Activated CD8-positive, alpha-beta memory T cell treated with anti-CD3 and anti-CD28 coated beads, Interleukin-2, amount 10 ng/mL, durations not matched to agents 7 days and 5 days (primary cell): Measurements from ENCODE around the gene CD47. TPM values are rescaled to one million over a fixed set of nuclear protein-coding genes. Genes with fewer than 3 reads are reported as not detected.

Experiments
- ATAC-seq: fragments of 150-1000 bp; cut with Tn5 transposase; one replicate; pipeline ENCODE4 v1.10.0; 2021; ENCODE audit warnings: moderate library complexity
- CTCF ChIA-PET: fragments of 350-600 bp; sonication (Branson Sonifier 250); formaldehyde crosslinking; loops from one replicate; lab custom pipeline; 2021; ENCODE audit warnings: antibody characterized with exemption; lab: Charles Lee
- DNase-seq: peaks from one replicate; pipeline ENCODE4 v3.0.0-alpha.2; 2020
- H3K27ac Mint-ChIP-seq: one replicate; pipeline ENCODE4 v1.8.0; 2021; ENCODE audit warnings: mild to moderate bottlenecking, mixed read lengths
- H3K27me3 Mint-ChIP-seq: one replicate; pipeline ENCODE4 v1.8.0; 2021; ENCODE audit warnings: mixed read lengths
- H3K36me3 Mint-ChIP-seq: one replicate; pipeline ENCODE4 v1.8.0; 2021; ENCODE audit warnings: mild to moderate bottlenecking, mixed read lengths
- H3K4me1 Mint-ChIP-seq: one replicate; pipeline ENCODE4 v1.8.0; 2021; ENCODE audit warnings: mixed read lengths
- H3K4me3 Mint-ChIP-seq: one replicate; pipeline ENCODE4 v1.8.0; 2021; ENCODE audit warnings: mild to moderate bottlenecking, moderate library complexity, mixed read lengths
- H3K9me3 Mint-ChIP-seq: one replicate; pipeline ENCODE4 v1.8.0; 2022; ENCODE audit warnings: low read depth, mixed read lengths
- total RNA-seq, 2 experiments: library from RNA; stranded (reverse); gene quantifications; one replicate each; pipeline ENCODE4 v1.2.3, GENCODE V29; 2021

The CD47 gene
- total RNA-seq, 2 experiments from 2014 or later, result 111 to 133 TPM

- no peak overlapping the region for H3K27ac Mint-ChIP-seq
These were observed 42.8 kb downstream of the CD47 start for GRCh38 chr3:108047987-108048386.

GRCh38 chr3:108046247-108046646, 44.6 kb downstream of the CD47 start:
- Mint-ChIP-seq H3K4me3 (no peak overlapping the region), H3K36me3 (peaks cover 53% of the 10 kb centered on the region), H3K9me3 (no peaks in the 10 kb centered on the region), H3K27me3 (no peaks in the 10 kb centered on the region), H3K4me1 (peaks cover 16% of the 10 kb centered on the region), H3K27ac (no peak overlapping the region)
- CTCF ChIA-PET, result no interaction called here
- no peak for DNase-seq
- ATAC-seq, result no peak

More at GRCh38 chr3:108047987-108048386, 42.8 kb downstream of the CD47 start:
- ATAC-seq (no peak), DNase-seq (no peak)
- peaks cover 20% of the 10 kb centered on the region for H3K4me1 Mint-ChIP-seq
- H3K4me3 Mint-ChIP-seq, result no peak overlapping the region
- peaks cover 58% of the 10 kb centered on the region for H3K36me3 Mint-ChIP-seq
- no peaks in the 10 kb centered on the region for H3K27me3 Mint-ChIP-seq
- no peaks in the 10 kb centered on the region for H3K9me3 Mint-ChIP-seq
- CTCF ChIA-PET, result interaction anchor here (0.7 kb wide), 1 partner anchor 372 kb away, joined by 3 read pairs; no protein-coding TSS in a partner anchor

- Mint-ChIP-seq H3K27ac (no peak overlapping the region), H3K4me1 (peaks cover 16% of the 10 kb centered on the region), H3K36me3 (peaks cover 48% of the 10 kb centered on the region), H3K27me3 (no peaks in the 10 kb centered on the region), H3K4me3 (no peak overlapping the region), H3K9me3 (no peaks in the 10 kb centered on the region)
- no peak for ATAC-seq
- DNase-seq, result no peak
- CTCF ChIA-PET, result interaction anchor here (1.0 to 2.3 kb wide), 2 partner anchors 45 to 117 kb away, joined by 3 to 9 read pairs; no protein-coding TSS in a partner anchor
These were observed 46.1 kb downstream of the CD47 start for GRCh38 chr3:108044699-108045098.

GRCh38 chr3:108042300-108042699, 48.5 kb downstream of the CD47 start:
- Mint-ChIP-seq H3K9me3 (no peaks in the 10 kb centered on the region), H3K27me3 (no peaks in the 10 kb centered on the region), H3K4me1 (peaks cover 5% of the 10 kb centered on the region), H3K36me3 (peaks cover 37% of the 10 kb centered on the region), H3K27ac (no peak overlapping the region), H3K4me3 (no peak overlapping the region)
- DNase-seq, result no peak
- no peak for ATAC-seq
- CTCF ChIA-PET, result interaction anchor here (1.6 kb wide), 1 partner anchor 12 kb away, joined by 4 read pairs; no protein-coding TSS in a partner anchor

GRCh38 chr3:108041253-108041652, 49.6 kb downstream of the CD47 start:
- Mint-ChIP-seq H3K4me3 (no peak overlapping the region), H3K27ac (no peak overlapping the region), H3K27me3 (no peaks in the 10 kb centered on the region), H3K9me3 (no peaks in the 10 kb centered on the region), H3K4me1 (peaks cover 7% of the 10 kb centered on the region), H3K36me3 (peaks cover 29% of the 10 kb centered on the region)
- ATAC-seq (no peak), DNase-seq (no peak)
- CTCF ChIA-PET, result interaction anchor here (0.8 to 1.1 kb wide), 3 partner anchors 10 to 438 kb away, joined by 3 read pairs; no protein-coding TSS in a partner anchor

- no peak for ATAC-seq
- Mint-ChIP-seq H3K27me3 (no peaks in the 10 kb centered on the region), H3K4me1 (peaks cover 9% of the 10 kb centered on the region), H3K9me3 (no peaks in the 10 kb centered on the region), H3K27ac (no peak overlapping the region), H3K36me3 (peaks cover 32% of the 10 kb centered on the region), H3K4me3 (no peak overlapping the region)
- no peak for DNase-seq
- CTCF ChIA-PET, result no interaction called here
These were observed 53.1 kb downstream of the CD47 start for GRCh38 chr3:108037770-108038169.

- CTCF ChIA-PET, result no interaction called here
- Mint-ChIP-seq H3K27me3 (no peaks in the 10 kb centered on the region), H3K4me3 (no peak overlapping the region), H3K27ac (no peak overlapping the region), H3K9me3 (no peaks in the 10 kb centered on the region), H3K4me1 (peaks cover 9% of the 10 kb centered on the region), H3K36me3 (peaks cover 27% of the 10 kb centered on the region)
- DNase-seq (no peak), ATAC-seq (no peak)
These were observed 53.7 kb downstream of the CD47 start for GRCh38 chr3:108036984-108037741.

GRCh38 chr3:108036401-108036800, 54.4 kb downstream of the CD47 start:
- Mint-ChIP-seq H3K36me3 (peaks cover 28% of the 10 kb centered on the region), H3K4me3 (no peak overlapping the region), H3K27me3 (no peaks in the 10 kb centered on the region), H3K4me1 (peaks cover 9% of the 10 kb centered on the region), H3K27ac (no peak overlapping the region), H3K9me3 (no peaks in the 10 kb centered on the region)
- CTCF ChIA-PET, result interaction anchor here (0.6 kb wide), 1 partner anchor 187 kb away, joined by 3 read pairs; no protein-coding TSS in a partner anchor
- ATAC-seq (no peak), DNase-seq (no peak)

GRCh38 chr3:108035751-108036150, 55.1 kb downstream of the CD47 start:
- ATAC-seq (no peak), DNase-seq (no peak)
- Mint-ChIP-seq H3K9me3 (no peaks in the 10 kb centered on the region), H3K4me3 (no peak overlapping the region), H3K27me3 (no peaks in the 10 kb centered on the region), H3K27ac (no peak overlapping the region), H3K4me1 (peaks cover 9% of the 10 kb centered on the region), H3K36me3 (peaks cover 33% of the 10 kb centered on the region)
- CTCF ChIA-PET, result no interaction called here

- CTCF ChIA-PET, result no interaction called here
- peaks cover 5% of the 10 kb centered on the region for H3K9me3 Mint-ChIP-seq
- H3K36me3 Mint-ChIP-seq, result peaks cover 37% of the 10 kb centered on the region
- no peak overlapping the region for H3K4me3 Mint-ChIP-seq
- H3K27me3 Mint-ChIP-seq, result no peaks in the 10 kb centered on the region
- H3K27ac Mint-ChIP-seq, result no peak overlapping the region
- peaks cover 11% of the 10 kb centered on the region for H3K4me1 Mint-ChIP-seq
- DNase-seq (no peak), ATAC-seq (no peak)
These were observed 58.9 kb downstream of the CD47 start for GRCh38 chr3:108031895-108032294.

- CTCF ChIA-PET, result interaction anchor here (2.0 kb wide), 1 partner anchor 12 kb away, joined by 4 read pairs; no protein-coding TSS in a partner anchor
- no peak overlapping the region for H3K4me3 Mint-ChIP-seq
- peaks cover 5% of the 10 kb centered on the region for H3K9me3 Mint-ChIP-seq
These were observed 59.9 kb downstream of the CD47 start for GRCh38 chr3:108030960-108031359.

GRCh38 chr3:108029466-108029865, 61.4 kb downstream of the CD47 start:
- no peak for ATAC-seq
- CTCF ChIA-PET, result interaction anchor here (2.0 kb wide), 1 partner anchor 14 kb away, joined by 4 read pairs; no protein-coding TSS in a partner anchor

More at GRCh38 chr3:108030960-108031359, 59.9 kb downstream of the CD47 start:
- ATAC-seq, result no peak
- Mint-ChIP-seq H3K36me3 (peaks cover 36% of the 10 kb centered on the region), H3K27ac (no peak overlapping the region), H3K27me3 (no peaks in the 10 kb centered on the region), H3K4me1 (peaks cover 10% of the 10 kb centered on the region)
- DNase-seq, result no peak

GRCh38 chr3:108028896-108029295, 61.9 kb downstream of the CD47 start:
- Mint-ChIP-seq H3K9me3 (peaks cover 5% of the 10 kb centered on the region), H3K27ac (no peak overlapping the region), H3K27me3 (no peaks in the 10 kb centered on the region), H3K36me3 (peaks cover 31% of the 10 kb centered on the region), H3K4me1 (peaks cover 7% of the 10 kb centered on the region), H3K4me3 (no peak overlapping the region)
- no peak for ATAC-seq
- DNase-seq, result no peak
- CTCF ChIA-PET, result interaction anchor here (2.0 kb wide), 1 partner anchor 14 kb away, joined by 4 read pairs; no protein-coding TSS in a partner anchor

More at GRCh38 chr3:108029466-108029865, 61.4 kb downstream of the CD47 start:
- peaks cover 33% of the 10 kb centered on the region for H3K36me3 Mint-ChIP-seq
- no peak for DNase-seq
- peaks cover 7% of the 10 kb centered on the region for H3K4me1 Mint-ChIP-seq
- H3K27me3 Mint-ChIP-seq, result no peaks in the 10 kb centered on the region
- no peak overlapping the region for H3K27ac Mint-ChIP-seq
- H3K9me3 Mint-ChIP-seq, result peaks cover 5% of the 10 kb centered on the region
- no peak overlapping the region for H3K4me3 Mint-ChIP-seq
